Mammary epithelial cell (primary cell): ENCODE results near the gene CYP4A22.

Experiments
- EZH2 ChIP-seq: IDR thresholded peaks from 2 replicates; pipeline ENCODE4 v1.6.1; 2012; ENCODE audit warnings: low read length, inconsistent platforms, borderline replicate concordance
- TF ChIP-seq, protein P1 (sequence below), 2 donors: IDR thresholded peaks in 1 of 2; conservative IDR thresholded peaks in 1 of 2; 2 replicates each; pipeline ENCODE4 v1.5.1; 2011 to 2012; ENCODE audit warnings: inconsistent platforms in 2 of 2, low read length in 2 of 2, mild to moderate bottlenecking in 2 of 2, control low read depth in 1 of 2, low read depth in 1 of 2; ENCODE audit not compliant: insufficient read depth in 1 of 2; ENCODE audit errors: extremely low read depth in 1 of 2

DNA sequence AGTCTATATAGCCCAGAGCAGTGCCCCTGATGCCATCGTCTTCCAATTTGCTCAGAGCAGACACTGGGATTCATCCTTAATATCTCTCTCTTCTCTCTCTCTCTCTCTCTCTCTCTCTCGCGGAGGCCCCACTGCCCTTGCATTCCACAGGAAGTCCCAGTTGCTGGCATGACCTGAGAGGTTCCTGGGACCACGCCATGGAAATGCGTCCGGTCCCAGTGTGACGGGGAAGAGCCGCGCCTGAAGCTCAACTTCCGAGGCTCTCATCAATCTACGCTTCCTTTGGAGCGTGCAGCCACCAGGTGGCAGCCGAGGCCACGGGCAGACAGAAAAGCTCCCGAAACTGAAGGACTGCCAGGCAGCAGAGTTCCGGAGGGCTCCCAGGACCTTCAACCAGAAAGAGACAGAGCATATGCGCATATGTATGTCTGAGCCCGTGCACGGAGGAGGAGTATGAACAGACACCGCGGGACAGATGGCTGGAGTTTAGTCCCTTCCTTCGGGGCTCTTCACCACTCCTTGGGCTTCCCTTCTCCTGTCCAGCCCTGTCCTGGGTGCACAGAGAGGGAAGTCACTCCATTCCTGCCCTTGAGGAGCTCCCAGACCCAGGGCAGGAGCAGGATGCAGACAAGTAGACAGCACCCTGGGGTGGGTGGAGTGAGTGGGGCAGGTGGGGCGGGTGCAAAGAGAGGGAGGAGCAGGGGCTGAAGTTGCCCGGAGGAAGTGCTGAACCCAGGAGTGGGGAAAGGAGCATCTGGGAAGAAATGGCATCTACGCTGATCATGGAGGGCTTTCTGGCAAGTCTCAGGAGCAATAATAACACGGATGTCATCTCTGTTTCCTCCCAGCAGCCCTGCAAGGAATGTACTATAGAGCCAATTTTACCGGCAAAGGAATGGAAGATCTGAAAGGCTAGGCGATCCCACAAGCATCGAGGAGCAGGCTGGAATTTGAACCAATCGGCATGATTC lies 42.1 kb downstream of the CYP4A22 start:
- TF ChIP-seq EZH2, result no peak
- TF ChIP-seq, protein P1, sequence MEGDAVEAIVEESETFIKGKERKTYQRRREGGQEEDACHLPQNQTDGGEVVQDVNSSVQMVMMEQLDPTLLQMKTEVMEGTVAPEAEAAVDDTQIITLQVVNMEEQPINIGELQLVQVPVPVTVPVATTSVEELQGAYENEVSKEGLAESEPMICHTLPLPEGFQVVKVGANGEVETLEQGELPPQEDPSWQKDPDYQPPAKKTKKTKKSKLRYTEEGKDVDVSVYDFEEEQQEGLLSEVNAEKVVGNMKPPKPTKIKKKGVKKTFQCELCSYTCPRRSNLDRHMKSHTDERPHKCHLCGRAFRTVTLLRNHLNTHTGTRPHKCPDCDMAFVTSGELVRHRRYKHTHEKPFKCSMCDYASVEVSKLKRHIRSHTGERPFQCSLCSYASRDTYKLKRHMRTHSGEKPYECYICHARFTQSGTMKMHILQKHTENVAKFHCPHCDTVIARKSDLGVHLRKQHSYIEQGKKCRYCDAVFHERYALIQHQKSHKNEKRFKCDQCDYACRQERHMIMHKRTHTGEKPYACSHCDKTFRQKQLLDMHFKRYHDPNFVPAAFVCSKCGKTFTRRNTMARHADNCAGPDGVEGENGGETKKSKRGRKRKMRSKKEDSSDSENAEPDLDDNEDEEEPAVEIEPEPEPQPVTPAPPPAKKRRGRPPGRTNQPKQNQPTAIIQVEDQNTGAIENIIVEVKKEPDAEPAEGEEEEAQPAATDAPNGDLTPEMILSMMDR (conservative IDR thresholded peaks at IDR 0.05 in 1 of 2, IDR thresholded peaks at IDR 0.05 in 1 of 2; ENCODE audit: extremely low read depth in 1 of 2, insufficient read depth in 1 of 2, low read depth in 1 of 2, low read length in 2 of 2), result peak; percentile 83 to 98
